GM04503 (cell line): Measurements from ENCODE around the gene ABCA6.

Experiments
- DNase-seq: peaks from one replicate; pipeline ENCODE4 v3.0.0-alpha.2; 2012; ENCODE audit warnings: low read depth

Gene ABCA6

GRCh38 chr17:69048634-69049033 lies 93.1 kb downstream of the ABCA6 start:
- DNase-seq: no peak

GRCh38 chr17:69047368-69048263 lies 94.1 kb downstream of the ABCA6 start:
- DNase-seq: peak; percentile 51

GRCh38 chr17:69046121-69046807 lies 95.4 kb downstream of the ABCA6 start:
- DNase-seq: no peak

GRCh38 chr17:69045646-69046045 lies 96.0 kb downstream of the ABCA6 start:
- no peak for DNase-seq

- no peak for DNase-seq
Observed at GRCh38 chr17:69044371-69044770, 97.3 kb downstream of the ABCA6 start.

GRCh38 chr17:69043098-69043734 lies 98.5 kb downstream of the ABCA6 start:
- DNase-seq: no peak

- no peak for DNase-seq
Observed at GRCh38 chr17:69042308-69042707, 99.4 kb downstream of the ABCA6 start.

GRCh38 chr17:69031839-69032238 lies 109.9 kb downstream of the ABCA6 start:
- no peak for DNase-seq

GRCh38 chr17:69030169-69030568 lies 111.5 kb downstream of the ABCA6 start:
- no peak for DNase-seq
